COLO829 (cell line): ENCODE results near the gene RAVER2.
"Not testable (repeated sequence)": the region's sequence is repeated elsewhere in the genome, so short reads cannot be mapped to it uniquely, and the experiment has no call there.

ENCODE experiments used
- DNase-seq: peaks from one replicate; pipeline ENCODE4 v3.0.0; 2012; ENCODE audit warnings: low spot score

RAVER2 gene

DNA sequence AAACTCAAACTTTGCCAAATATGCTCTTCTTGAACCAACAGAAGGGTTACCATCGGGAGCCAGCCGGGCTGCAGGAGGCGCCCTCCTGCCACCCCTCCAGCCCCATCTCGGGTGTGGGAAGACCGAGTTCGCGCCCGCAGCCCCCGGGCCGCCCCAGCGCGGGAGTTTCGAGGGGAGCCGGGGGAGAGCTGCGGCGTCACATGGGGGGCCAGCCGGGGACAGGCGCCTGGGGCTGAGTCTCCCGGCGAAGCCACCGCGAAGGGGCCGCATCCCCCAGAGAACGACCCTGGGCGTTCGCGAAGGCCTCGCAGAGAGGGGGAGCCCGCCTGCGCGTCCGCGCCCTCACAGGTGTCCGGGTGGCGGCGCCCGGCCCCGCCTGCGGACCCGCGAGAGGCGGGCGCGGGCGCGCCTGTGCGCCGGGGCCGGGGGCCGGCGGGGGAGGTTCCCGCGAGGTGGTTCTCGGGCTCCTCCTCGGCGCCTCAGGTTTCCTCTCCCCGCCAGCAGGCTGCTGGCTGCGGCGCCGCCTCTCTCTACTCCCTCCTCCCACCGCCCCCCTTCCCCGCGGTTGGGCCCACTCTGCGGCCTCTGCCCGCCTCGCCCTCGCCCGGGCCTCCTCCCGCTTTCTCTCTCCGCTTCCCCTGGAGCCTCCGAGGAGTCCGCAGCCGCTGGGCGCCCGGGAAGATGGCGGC is at the start of gene RAVER2:
Gene RAVER2 (plus strand): TSS at position 584 of the 689 bp plus-strand sequence. CDS start 98 bp downstream, at position 682.
- DNase-seq: no peak

GRCh38 chr1:64696879-64697278 is 48.0 kb upstream of the RAVER2 start:
- DNase-seq: no peak

DNA sequence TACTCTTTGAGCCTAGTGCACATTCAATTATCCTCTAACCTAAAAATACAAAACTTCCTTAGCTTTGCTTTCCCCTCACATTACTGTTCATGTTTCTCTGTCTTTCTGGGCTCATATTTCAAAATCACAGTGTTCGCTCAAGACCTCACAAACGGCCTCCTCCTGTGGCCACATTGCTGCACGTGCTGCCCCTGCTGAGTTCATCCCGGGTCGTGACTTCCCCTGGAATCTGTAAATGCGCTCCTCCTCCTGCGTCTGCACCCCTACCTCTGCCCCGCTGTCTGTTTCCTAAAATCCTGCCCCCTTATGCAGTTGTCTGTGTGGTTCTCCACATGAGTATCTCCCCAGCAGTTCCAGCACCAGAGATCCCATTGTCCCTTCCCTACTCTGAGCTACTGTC is 45.5 kb upstream of the RAVER2 start:
- DNase-seq: no peak

- no peak for DNase-seq
Measured at GRCh38 chr1:64701071-64701470, 43.8 kb upstream of the RAVER2 start.

DNA sequence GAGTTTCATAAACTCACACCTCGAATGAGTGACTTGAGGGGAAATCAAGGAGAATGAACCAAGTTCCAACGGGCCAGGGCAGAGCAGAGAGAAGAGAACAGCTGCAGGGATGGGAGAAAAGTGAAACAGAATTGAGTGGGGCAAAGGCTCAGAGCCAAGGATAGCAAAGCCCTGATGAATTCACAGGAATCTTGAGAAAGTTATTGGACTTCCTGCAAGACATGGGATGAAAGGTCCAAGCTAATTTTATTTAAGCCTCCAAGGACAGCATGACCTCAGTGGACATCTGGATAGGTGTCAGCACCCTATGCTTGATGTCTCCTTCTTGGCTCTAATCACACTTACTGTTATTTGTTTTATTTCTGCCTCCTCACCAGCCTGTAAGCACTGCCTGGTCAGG is 43.0 kb upstream of the RAVER2 start:
- DNase-seq: no peak

DNA sequence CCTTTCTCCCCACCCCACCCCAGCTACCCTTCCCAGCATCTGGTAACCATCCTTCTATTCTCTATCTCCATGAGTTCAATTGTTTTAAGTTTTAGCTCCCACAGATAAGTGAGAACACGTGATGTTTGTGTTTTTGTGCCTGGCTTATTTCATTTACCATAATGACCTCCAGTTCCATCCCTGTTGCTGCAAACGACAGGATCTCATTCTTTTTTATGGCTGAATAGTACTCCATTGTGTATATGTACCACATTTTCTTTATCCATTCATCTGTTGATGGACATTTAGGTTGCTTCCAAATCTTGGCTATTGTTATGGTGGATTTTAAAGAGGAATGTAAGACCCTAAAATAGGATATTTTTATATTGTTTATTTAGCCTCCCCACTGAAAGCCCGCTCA is 42.2 kb upstream of the RAVER2 start:
- DNase-seq: not testable (repeated sequence)

- no peak for DNase-seq
Measured at GRCh38 chr1:64703600-64703999, 41.3 kb upstream of the RAVER2 start.

DNA sequence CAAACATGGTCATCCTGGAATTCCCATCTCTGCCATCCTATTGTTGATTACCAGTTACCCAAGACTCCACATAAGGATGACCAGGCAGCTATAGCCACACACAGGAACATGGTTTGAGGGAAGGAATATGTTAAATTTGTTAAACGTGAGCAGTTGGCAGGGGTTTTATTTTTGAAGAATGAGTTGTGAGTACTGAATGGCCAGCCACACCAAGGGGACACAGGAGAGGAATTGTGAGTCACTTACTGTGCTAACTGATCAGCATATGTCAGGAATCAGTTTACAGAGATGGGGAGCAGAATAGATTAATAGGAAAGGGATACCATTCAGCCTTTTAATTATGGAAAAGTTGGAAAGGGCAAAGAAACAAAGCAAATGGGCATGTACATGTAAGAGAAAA is 39.3 kb upstream of the RAVER2 start:
- no peak for DNase-seq

GRCh38 chr1:64711266-64711665 is 33.6 kb upstream of the RAVER2 start:
- no peak for DNase-seq

- no peak for DNase-seq
Measured at GRCh38 chr1:64712049-64712448, 32.8 kb upstream of the RAVER2 start.

GRCh38 chr1:64715186-64715585 is 29.7 kb upstream of the RAVER2 start:
- DNase-seq: no peak

- no peak for DNase-seq
Measured at GRCh38 chr1:64721135-64721534, 23.7 kb upstream of the RAVER2 start.

GRCh38 chr1:64721576-64722145 is 23.2 kb upstream of the RAVER2 start:
- DNase-seq: no peak

DNA sequence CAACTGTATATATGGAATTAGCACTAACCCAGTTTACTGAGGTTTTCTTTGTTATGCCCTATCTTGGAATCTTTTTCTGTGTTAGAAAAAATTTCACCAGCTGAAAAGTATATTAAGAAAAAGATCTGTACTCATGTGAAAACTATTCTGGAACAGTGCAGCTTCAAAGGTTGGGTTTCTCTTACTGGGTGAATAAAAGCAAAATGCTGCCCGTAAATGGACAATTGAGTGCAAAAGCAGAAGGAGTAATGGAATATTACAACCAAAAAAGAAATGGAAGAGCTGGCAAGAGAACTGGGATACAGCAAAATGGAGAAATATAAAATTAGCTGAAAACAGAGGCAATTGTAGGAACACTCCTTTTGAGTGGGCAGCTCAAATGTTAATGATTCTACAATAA is 17.0 kb upstream of the RAVER2 start:
- DNase-seq: no peak

DNA sequence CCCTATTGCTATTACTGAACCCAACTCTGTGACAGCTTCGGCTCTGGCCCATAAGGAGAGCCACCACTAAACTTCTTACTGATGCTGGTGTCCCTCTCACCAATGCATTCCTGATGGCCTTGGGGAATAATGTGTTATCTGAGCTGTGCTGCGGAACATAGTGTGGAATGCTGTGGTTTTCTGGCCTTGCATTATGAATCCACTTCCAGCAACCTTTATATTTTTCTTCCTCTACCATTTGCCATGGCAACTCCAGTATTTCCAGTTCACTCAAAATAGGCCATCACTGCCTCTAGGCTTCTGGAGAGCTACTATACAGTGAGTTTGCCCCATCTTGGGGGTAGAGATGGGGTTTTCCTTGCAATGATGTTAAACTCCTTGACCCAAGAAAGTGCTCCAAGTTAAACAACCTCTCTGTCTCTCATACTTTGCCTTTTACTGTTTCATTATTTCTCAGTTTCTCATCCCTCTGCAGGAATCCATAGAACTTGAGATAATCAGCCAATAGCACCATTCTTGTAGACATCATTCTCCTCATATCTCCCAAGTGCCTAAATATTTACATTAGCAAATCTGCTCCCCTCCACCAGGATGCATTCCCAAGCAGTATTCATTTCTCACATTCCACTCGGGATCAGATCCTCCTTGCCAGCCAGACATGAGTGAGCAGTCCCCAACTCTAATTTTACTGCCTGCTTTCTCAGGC is 11.1 kb upstream of the RAVER2 start:
- DNase-seq: no peak

- DNase-seq: no peak
Measured at GRCh38 chr1:64734287-64734652, 10.6 kb upstream of the RAVER2 start.

- not testable (repeated sequence) for DNase-seq
Measured at GRCh38 chr1:64740687-64741086, 4.2 kb upstream of the RAVER2 start.

GRCh38 chr1:64743954-64744491 is 852 bp upstream of the RAVER2 start:
- DNase-seq: no peak

GRCh38 chr1:64745181-64745985 is 508 bp downstream of the RAVER2 start:
- DNase-seq: no peak

- no peak for DNase-seq
Measured at GRCh38 chr1:64745986-64746940, 1.4 kb downstream of the RAVER2 start.

DNA sequence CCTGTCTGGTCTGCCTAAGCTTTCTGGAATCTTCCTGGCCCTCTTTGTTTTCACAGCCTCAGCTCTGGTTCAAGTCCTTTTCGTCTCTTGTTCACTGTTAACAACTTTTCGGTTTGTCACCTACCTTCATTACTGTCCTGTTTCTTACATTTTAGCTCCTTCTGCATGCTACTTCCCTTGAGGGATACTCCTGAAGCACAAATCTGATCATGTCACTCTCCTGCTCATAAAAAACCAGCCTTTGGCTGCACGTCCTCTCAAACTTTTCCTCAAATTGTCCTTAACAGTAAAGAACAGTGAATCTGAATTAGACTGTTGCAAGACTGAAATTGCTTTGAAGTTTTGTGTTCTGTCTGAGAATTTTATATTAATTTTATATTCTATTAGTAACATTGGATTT is 3.3 kb downstream of the RAVER2 start:
- DNase-seq: no peak
